Pons (tissue), 1 donor: ENCODE measurements around the gene NPDC1.

ENCODE experiments used
- DNase-seq: peaks from one replicate; pipeline ENCODE4 v3.0.0-alpha.2; 2016; ENCODE audit warnings: low spot score

The NPDC1 gene

GRCh38 chr9:137046088-137046787 is at the start of gene NPDC1:
TSS of gene NPDC1 (minus strand) at chr9:137046177. CDS start at chr9:137045989, 188 bp downstream.
- DNase-seq: peak; percentile 59

DNA sequence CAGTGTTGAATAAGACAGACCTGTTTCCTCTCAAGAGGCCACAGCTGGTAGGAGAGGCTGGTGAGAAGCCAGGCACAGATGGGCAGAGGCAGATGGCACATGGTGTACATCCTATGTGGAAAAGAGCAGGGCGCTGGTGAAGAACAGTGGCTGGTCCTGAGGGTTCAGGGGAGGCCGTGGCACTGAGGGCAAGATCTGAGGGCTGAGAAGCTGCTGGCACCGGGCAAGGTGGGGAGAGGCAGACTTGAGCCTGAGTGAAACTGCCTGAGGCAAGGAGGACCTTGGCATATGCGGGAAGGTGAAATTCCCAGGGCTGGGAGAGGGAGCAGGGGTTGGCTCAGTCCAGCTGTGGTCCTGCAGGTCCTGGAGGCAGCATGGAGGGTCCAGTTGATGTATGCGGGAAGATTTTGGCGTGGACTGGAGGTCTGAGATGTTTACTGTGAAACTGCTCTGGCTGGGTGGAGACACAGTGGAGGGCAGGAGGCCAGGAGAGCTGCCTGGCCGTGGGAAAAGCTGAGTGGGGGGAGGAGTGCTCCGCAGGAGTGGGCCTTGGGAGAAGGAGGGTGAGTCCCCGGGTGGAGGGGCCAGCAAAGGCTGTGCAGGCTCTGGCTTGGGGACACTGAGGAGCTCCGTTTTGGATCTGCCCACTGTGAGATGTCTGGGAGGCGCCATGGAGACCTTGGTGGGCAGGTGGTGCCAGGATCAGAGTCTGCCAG is 43.4 kb upstream of the NPDC1 start:
- DNase-seq: no peak

GRCh38 chr9:137088121-137088520 is 42.1 kb upstream of the NPDC1 start:
- DNase-seq: no peak

GRCh38 chr9:137087409-137087925 is 41.5 kb upstream of the NPDC1 start:
- no peak for DNase-seq

GRCh38 chr9:137086531-137087408 is 40.8 kb upstream of the NPDC1 start, which contains the start of gene MAN1B1:
TSS of gene MAN1B1 (plus strand) at chr9:137086985. CDS start at chr9:137087000, 15 bp downstream.
- DNase-seq: peak; percentile 94

GRCh38 chr9:137085920-137086530 is 40.0 kb upstream of the NPDC1 start:
- DNase-seq: no peak

DNA sequence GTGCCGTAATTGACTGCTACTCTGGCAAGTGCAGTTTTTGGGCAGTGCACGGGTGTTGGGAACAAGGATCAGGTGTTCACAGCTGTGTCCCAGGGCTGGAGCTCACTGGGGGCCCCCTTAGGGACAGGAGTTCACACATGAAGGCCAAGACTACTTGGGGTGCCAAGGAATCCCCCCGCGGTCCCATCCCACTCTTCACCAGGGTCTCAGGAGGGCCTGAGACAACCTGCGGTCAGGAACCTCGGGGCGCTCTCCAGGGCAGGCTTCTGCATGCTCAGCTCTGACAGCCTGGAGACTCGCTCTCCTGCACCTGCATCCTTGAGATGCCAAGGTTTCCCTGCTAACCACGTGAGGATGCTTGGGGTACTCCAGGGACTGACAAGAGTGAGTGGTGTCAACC is 38.5 kb upstream of the NPDC1 start:
- DNase-seq: no peak

DNA sequence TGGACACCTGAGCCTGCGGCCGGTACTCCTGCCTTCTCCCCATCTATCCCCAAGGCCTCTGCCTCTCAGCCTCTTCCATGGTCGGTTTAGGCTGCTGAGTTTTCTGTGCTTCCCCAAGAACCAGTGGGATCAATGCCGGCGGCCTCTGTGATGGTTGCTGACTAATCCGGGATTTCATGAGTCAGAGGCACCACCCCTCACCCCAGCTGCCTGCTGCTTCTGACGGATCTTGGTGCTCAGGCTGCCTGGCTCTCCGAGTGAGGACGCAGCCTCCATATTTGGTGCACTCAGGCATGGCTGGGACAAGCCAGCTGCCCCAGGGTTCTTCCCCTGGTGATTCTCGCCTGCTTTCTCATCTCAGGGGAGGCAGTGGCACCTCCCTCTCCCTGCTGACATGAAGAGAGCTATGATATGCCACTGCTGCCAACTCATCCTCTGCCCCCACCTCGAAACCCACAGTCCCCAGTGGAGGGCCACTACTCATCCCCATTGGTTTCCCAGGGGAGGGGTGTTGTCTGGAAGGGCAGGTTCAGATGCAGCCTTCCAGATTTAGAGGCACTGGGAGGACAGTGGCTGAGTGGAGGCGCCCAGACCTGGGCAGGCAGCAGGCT is 37.5 kb upstream of the NPDC1 start:
- DNase-seq: no peak

DNA sequence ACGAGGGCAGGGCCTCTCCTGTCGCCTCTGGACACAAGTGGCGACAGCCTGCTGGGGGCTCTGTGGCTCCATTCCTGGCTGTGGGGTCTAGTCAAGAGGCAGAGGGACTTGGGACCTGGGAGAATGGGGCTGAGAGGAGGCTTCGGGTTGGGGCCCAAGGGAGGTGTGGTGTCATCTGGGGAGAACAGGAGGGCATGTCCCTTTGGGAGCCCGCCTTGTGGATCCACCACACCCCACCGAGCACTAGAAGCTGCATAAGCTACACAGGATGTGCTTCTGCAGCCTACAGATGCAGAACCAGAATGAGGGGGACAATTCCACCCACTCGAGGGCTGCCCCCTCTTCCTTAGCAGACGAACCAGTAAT is 36.9 kb upstream of the NPDC1 start:
- DNase-seq: no peak

- DNase-seq: no peak
Measured at GRCh38 chr9:137082222-137082924, 36.4 kb upstream of the NPDC1 start.

DNA sequence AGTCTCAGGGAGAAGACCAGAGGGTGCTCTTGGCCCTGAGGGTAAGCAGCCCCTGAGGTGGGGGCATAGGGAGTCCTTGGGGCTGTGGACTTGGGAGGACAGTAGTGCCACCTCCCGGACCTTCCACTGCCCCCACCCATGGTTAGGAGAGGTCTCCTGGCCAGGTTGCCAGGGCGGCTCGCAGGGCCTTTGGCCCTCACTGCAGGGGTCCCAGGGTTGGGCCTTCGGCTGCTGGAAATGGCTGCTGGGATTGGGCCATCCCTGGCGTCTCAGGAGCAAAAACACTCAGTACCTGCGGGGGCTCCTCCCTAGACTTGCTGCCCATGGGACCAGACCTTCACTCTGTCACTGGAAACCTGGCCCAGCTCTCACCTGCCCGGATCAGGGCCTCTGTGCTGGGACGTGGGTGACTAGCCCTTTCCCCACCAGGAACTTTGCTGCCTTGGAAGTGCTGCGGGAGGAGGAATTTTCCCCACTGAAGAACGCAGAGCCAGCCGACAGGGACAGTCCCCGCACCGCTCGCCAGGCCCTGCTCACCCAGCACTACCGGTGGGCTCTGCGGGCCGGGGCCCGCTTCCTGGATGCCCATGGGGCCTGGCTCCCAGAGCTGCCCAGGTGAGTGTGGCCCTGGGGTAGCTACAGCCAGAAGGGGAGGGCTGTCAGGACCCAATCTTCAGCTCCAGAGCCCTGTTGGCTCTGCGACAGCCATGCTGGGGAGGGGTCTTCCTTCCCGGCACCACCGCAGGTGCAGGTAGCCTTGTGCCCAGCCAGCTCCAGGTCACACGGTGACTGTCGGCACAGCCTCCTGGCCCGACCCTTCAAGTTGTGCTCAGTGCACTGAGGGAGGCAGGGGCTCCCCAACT is 34.5 kb upstream of the NPDC1 start:
- no peak for DNase-seq

- DNase-seq: no peak
Measured at GRCh38 chr9:137079401-137079787, 33.4 kb upstream of the NPDC1 start.

DNA sequence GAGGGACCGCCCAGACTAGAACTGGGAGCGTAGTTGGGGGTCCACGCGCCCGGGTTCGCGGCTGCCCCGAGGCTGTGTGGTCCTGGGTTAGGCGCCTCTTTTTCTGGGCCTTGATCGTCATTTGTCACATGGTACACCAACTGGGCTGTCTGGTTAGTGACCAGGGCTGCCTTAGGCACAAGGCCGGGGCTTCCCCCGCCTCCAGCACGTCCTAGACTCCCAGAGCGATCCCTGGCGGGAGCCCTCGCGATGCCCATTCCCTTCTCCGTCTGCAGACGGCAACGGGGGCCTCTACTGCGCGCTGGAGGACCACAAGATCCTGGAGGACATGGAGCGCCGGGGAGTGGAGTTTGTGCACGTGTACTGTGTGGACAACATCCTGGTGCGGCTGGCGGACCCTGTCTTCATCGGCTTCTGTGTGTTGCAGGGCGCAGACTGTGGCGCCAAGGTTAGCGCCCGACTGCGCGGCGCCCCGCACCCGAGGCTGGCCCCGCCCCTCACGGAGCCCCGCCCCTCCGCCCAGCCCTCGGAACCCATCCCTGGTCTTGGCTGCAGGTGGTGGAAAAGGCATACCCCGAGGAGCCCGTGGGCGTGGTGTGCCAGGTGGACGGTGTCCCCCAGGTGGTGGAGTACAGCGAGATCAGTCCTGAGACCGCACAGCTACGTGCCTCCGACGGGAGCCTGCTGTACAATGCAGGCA is 32.9 kb upstream of the NPDC1 start:
- no peak for DNase-seq

GRCh38 chr9:137077758-137078693 is 32.0 kb upstream of the NPDC1 start:
- no peak for DNase-seq

- DNase-seq: peak; percentile 59
Measured at GRCh38 chr9:137077010-137077747, 31.2 kb upstream of the NPDC1 start, which contains the start of gene UAP1L1. TSS of gene UAP1L1 (plus strand) at chr9:137077517. CDS start at chr9:137077533, 16 bp downstream.

DNA sequence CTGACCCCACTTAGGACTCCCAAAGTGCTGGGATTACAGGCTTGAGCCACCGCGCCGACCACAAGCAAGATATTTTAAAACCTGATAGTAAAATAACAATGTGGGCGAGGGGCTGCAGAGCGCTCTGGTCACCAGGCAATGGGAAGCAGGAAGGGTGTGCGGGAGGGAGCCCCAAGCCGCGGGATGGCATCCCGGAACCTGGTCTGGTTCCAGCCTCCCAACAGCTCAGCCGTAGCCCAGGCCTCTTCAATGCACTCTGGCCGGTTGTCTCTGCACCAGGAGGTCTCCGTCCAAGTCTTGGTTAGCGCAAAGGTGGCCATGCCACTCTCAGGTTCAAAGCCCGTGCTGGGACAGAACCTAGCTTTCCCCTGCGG is 30.6 kb upstream of the NPDC1 start:
- no peak for DNase-seq

DNA sequence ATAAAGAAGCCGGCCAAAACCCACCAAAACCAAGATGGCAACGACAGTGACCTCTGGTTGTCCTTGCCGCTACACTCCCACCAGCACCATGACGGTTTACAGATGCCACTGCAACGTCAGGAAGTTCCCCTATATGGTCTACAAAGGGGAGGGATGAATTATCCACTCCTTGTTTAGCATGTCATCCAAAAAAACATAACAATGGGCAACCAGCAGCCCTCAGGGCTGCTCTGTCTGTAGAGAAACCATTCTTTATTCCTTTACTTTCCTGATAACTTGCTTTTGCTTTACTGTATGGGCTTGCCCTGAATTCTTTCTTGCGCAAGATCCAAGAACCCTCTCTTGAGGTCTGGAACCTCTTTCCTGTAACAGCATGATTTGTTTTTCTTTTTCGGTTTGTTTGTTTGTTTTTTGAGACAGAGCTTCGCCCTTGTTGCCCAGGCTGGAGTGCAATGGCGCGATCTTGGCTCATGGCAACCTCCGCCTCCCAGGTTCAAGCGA is 29.3 kb upstream of the NPDC1 start:
- no peak for DNase-seq
